GM19467 (cell line): Measurements from ENCODE around the gene HMX1.

Experiments used
- ATAC-seq: cut with Tn5 transposase; IDR thresholded peaks from one replicate; pipeline ENCODE4 v1.9.1; 2021; ENCODE audit warnings: mild to moderate bottlenecking, moderate library complexity; ENCODE audit not compliant: unreplicated experiment

The HMX1 gene

GRCh38 chr4:8871417-8872401 is at the start of gene HMX1:
TSS of gene HMX1 (minus strand) at chr4:8871839. CDS start at chr4:8871614, 225 bp downstream.
- no peak for ATAC-seq

- no peak for ATAC-seq
These were observed 49.3 kb upstream of the HMX1 start for GRCh38 chr4:8920969-8921368.

- ATAC-seq = no peak
These were observed 48.8 kb upstream of the HMX1 start for GRCh38 chr4:8920289-8920965.

GRCh38 chr4:8919651-8920288 is 48.1 kb upstream of the HMX1 start:
- ATAC-seq = no peak

- no peak for ATAC-seq
These were observed 46.5 kb upstream of the HMX1 start for GRCh38 chr4:8917868-8918783.

- ATAC-seq = no peak
These were observed 45.7 kb upstream of the HMX1 start for GRCh38 chr4:8917321-8917811.

- no peak for ATAC-seq
These were observed 45.3 kb upstream of the HMX1 start for GRCh38 chr4:8916906-8917305.

GRCh38 chr4:8916351-8916885 is 44.8 kb upstream of the HMX1 start:
- no peak for ATAC-seq

GRCh38 chr4:8915201-8916200 is 43.9 kb upstream of the HMX1 start:
- no peak for ATAC-seq

- ATAC-seq = no peak
These were observed 43.0 kb upstream of the HMX1 start for GRCh38 chr4:8914461-8915171.

GRCh38 chr4:8913858-8914460 is 42.3 kb upstream of the HMX1 start:
- ATAC-seq = no peak

- ATAC-seq = no peak
These were observed 41.6 kb upstream of the HMX1 start for GRCh38 chr4:8913121-8913857.

GRCh38 chr4:8912506-8912905 is 40.9 kb upstream of the HMX1 start:
- ATAC-seq = no peak

GRCh38 chr4:8912089-8912455 is 40.4 kb upstream of the HMX1 start:
- ATAC-seq = no peak

- ATAC-seq = no peak
These were observed 39.9 kb upstream of the HMX1 start for GRCh38 chr4:8911316-8912088.

GRCh38 chr4:8910822-8911315 is 39.2 kb upstream of the HMX1 start:
- ATAC-seq = no peak
